Islet of Langerhans (tissue), 1 donor: Measurements from ENCODE around the gene C19orf25.
"Not testable (repeated sequence)": the region's sequence is repeated elsewhere in the genome, so short reads cannot be mapped to it uniquely, and the experiment has no call there.

Experiments
- FAIRE-seq: peaks from one replicate; lab custom pipeline; 2011; peaks lifted over from hg19 to GRCh38; lab: Jason Lieb, UNC

Gene C19orf25

DNA sequence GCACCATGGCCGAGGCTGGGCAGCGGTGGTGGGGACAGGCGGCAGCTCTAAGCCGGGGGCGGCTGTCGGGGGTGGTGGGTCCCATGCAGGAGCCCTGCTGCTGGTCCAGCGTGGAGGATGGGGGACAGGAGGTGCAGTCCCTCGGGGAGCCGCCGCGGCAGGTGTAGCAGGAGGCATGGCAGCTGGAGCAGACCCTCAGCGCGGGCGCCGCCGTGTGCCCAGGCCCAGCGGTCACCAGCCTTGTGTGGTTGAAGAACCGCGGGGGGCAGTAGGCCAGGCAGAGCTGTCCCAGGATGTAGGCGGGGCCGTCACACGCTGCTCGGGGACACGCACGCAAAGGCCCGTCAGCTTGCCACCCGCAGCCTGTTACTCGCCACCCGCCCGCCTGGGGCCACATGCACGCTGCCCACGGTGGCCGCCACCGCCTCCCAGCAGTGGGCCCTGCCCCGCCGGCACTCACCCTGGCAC, 2.9 kb upstream of the C19orf25 start:
- no peak for FAIRE-seq

DNA sequence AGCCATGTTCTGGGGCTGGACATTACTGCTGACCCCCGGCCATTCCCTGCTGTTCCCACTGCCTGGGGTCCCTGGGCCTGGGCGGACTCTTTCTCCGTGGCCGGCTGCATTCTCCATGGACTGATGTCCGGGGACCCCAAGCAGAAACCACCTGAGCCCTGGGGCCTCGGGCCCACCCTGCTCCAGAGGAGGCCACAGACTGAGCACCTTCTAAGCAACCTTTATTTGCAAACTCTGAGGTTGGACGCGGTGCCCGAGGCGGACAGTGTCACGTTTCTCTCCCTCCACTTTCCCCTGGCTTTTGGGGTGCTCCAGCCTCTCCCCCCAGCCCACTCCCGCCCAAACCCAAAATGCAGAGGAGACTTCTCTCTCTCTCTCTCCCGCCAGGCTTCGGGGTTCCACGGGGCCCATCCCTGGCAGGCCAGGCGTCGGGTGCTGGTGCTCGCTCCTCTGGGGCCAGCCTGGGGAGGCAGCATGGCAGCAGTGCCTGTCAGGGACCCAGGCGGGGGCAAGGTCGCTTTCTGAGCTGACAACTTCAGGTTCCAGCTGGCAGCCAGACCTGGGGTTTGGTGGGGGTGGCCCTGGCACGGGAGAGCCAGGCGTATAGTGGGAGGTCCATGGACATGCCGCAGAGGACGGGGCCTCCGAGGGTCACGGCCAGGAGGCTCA, 2.3 kb upstream of the C19orf25 start:
- FAIRE-seq: no peak

DNA sequence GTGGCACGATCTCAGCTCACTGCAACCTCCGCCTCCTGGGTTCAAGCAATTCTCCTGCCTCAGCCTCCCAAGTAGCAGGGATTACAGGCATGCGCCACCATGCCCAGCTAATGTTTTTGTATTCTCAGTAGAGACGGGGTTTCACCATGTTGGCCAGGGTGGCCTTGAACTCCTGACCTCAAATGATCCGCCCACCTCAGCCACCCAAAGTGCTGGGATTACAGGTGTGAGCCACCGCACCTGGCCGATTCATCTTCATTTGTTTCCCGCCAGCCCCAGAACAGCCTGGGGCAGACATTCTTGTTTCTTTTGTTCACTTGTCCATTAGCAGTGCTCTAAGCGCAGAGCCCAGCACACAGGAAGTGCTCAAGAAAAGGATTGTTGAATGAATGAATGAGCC, 2.0 kb downstream of the C19orf25 start:
- not testable (repeated sequence) for FAIRE-seq

DNA sequence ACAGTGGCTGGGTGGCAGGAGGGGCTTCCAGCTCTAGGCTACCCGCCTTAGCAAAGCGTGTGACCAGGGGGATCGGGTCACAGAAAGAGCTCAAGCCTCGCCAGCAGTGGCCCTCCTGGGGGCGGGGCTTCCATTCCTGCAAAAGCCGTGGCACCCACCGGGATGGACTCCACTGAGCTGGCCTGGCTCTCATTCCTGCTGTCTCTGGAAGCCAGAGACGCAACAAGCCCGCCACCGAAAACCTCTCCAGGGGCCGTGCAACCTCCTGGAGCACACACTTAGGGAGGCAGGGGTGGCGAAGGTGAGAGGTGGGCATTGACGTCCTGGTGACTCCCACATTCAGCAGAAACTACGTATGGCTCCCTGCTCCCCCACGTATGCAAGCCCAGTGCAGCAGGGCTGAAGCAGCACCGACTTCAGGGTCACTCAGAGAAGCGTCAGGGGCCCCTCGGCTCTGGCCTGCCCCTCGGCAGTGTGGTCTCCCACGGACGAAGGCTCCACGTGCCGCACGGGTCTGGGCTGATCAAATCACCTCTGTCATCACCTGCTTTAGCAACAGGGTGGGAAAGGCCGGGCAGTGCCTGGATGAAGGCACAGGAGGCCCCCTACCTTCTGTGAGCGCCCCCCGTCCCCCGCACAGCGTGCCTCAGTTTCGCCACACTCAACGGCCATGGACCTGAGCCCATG, 3.1 kb downstream of the C19orf25 start:
- FAIRE-seq: no peak

DNA sequence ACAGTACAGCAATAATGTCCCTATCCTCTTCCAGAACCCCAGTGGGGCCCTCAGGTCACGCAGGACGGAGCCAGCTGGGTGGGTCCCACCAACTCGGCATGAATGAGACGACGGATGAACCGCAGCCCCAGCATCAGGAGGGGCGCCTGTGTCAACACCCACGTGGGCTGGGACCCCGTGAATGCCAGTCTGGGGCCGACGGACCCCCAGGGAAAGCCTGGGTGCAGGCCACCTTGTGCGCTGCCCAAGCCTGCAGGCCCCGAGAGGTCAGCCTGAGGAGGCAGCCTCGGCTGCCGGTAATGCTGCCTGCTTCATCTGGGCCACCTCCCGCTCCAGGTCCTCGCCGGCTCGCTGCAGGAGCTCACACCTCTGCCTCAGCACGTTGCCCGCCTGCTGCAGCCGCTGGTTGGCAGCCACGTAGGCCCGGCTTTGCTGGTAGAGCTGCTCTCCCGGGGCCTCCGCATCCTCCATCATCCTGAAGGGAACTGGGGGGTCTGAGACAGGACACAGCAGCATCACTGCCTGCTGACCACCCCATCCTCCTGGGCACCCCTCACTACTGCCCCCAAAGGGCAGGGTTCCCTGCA, 4.2 kb downstream of the C19orf25 start:
- FAIRE-seq: no peak

DNA sequence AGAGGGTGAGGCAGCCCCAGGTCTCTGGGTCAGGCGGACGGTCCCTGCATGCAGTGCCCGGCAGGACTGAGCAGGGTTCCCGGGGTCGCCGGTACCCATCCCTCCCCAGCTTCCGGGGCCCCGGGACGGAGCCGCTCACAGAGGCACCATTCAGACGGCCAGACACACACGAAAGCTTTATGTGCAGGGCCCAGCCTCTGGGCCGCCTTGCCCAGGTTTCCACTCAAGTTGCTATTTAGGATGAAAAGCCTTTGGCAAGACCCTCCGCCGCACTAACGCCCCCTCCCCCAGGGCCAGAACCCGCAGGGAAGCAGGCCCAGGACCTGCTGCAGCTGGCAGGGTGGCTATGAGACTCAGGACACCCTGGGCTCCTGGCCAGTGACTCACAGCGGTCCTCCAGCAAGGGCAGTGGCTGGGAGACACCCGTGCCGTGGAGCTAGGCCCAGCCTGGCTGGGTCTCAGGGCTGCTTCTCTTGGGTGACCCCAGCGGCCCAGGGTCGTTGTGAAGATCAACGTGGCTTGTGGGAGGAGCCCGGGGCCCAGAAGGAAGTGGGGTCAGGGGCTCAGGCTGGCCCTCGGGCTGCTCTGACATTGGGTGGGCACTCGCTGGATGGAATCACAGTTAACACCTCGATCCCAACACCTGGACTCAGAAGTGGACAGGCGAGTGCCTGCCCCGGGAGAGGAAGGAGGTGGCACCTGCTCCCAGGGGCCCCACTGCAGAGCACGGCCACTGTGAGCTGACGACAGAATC, 4.8 kb downstream of the C19orf25 start:
- no peak for FAIRE-seq

DNA sequence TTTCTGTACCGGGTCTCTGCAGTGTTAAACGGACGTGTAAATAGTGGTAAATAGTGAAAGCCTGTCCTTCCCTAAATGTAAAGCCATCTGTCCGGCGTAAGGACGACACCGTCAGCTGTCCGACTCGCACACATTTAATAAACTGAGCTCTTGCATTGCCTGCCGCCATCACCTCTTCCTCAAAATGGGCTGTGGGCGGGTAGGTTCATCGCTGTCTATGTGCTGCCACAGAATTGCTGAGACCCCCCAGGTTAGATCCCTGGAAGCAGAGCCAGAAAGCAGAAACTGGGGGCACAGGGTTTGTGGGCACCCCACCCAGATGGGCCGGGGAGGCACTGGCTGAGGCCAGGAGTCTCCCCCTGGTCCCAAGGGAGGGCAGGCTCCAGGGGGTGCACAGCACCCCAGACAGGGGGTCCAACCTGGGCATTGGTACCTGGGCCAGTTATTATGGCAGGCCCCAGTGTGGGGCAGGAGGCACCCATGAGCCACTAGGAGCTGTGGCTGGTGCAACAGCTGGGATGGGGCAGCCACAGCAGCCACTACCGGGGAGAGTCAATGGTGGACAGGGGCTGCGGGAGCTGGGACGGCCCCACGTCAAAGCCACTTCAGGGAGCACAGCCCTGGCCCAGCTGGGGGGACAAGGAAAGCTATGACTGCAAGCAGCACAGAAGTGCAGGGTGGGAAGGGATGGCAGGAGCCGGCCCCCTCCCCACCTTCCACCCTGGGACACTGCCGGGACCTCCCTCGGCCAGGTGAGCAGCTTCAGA, 5.7 kb downstream of the C19orf25 start:
- FAIRE-seq: no peak

DNA sequence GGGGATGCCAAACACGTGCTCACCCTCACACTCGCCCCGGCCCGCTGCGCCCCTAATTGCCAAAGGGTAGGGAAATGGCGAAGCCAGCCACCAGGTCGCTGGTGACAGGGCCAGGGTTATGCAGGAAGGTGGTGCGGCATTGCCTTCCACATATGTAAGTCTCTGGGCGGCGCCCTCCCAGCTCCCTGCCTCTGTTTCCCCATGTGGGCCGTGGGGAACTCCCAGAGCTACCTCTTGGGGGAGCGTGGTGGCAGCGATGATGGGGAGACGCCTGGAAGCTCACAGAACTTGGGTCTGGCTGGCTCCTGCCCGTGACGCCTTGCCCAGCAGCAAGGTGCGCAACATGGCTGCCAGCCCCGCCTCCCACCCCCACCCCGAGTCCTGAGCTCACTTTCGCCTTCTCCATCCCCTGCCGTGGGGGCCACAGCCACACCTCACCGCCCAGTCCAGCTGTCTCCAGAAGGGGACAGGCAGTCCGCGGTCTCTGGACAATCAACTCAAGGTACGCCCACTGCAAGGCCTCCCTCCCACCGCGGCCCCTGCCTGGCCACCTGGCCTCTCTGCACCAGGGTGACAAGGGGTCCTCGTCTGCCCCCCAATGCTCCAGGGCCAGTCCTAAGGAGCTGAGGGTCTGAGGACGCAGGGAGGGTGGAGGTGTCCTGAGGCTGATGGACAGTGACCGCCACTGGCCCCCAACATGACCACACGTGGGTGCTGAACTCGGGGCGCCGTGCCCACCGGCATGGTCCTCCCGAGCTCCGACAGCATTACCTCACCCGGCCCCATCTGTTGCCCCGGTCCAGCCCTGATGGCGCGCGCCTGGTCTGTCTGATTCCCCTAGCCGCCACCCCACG, 6.6 kb downstream of the C19orf25 start:
- FAIRE-seq: no peak

DNA sequence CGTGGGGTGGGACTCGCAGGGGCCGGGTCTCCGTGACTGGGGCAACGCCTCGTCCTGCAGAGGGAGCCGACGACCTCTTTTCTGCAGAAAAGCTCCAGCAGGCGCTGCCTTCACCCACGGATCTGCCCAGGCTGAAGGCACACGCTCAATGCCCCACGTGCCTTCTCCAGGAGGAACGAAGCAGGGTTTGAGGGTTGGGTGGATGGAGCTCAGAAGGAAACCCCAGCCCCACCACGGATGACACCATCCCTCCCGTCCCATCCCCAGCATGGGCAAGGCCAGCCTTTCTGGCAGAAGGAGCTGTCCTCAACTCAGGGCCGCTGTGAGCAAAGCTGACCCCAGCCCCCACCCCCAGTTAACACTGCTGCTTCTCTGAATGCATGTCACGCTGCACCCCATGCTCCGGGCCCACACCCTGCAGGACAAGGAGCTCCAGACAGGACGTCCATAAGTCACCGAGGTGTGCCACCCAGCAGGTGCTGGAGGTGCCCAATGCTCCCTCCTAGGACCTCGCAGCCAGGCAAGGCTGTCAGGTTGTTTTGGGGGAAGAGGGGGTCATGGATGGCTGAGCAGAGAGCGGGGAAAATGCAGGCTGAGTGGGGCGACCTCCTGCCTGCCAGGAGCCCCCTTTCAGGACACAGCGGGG, 7.4 kb downstream of the C19orf25 start:
- no peak for FAIRE-seq

DNA sequence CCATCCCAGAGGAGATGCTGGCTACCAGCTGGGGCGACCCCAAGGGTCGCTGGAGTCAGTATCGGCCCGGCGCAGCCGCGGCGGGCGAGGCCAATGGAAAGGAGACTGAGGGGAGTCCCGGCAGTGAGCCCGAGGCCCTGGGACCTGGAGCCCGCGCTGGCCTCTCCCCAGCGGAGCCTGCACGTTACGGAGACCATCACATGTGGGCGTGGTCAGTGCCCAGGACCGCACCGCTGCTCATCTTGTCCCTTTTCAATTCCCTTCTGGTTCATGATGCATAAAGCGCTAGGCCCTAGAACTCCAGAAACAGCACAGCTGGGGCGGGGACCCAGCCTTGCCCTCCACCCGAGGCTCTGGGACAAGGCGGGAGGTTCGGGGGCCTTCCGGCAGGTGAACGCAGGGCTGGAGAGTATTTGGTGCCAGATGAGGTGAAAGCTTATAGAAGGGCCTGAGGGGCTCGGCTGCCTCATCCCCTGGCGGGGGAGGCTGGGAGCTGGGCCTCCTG, 8.0 kb downstream of the C19orf25 start:
- FAIRE-seq: no peak

DNA sequence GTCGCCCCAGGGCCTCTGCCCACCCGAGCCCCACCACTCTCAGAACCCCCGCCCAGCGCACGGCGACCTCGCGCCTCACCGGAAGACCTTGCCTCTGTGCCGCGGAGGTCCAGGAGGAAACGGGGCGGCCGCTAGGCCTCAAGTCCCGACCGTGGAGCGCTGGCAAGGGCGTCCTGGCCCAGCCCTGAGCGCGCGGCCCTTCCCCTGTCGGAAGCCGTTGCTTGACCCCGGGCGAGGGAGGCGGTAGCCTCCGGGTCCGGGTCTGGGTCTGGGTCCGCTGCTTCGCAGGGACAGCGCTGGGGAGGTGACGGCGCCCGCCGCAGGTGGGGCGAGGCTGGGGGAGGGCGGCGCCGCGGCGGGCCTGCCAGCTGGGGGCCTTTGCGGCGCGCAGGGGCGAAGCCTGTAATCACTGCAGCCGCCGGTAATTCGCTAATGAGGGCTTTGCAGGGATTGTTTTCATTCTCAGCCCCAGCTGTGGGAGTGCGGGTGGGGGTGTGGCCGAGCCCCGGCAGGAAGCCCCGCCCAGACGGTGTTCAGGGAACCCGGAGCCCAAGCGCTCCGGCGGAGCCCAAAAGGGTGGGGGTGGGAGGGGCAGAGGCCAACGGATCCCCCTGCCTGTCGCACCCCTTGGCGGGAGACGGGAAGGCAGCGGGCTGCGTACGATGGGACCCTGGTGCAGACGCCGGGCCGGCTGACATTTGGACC, 8.6 kb downstream of the C19orf25 start:
- FAIRE-seq: no peak

DNA sequence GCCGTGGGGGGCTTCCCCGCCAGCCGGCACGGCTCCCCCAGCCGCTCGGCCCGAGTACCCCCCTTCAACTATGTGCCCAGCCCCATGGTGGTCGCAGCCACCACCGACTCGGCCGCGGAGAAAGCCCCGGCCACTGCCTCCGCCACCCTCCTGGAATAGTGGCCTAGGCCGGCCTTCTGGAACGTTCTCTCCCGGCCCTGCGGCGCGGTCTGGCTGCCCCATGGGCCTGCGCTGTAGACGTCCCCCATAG, 9.0 kb downstream of the C19orf25 start:
- no peak for FAIRE-seq

DNA sequence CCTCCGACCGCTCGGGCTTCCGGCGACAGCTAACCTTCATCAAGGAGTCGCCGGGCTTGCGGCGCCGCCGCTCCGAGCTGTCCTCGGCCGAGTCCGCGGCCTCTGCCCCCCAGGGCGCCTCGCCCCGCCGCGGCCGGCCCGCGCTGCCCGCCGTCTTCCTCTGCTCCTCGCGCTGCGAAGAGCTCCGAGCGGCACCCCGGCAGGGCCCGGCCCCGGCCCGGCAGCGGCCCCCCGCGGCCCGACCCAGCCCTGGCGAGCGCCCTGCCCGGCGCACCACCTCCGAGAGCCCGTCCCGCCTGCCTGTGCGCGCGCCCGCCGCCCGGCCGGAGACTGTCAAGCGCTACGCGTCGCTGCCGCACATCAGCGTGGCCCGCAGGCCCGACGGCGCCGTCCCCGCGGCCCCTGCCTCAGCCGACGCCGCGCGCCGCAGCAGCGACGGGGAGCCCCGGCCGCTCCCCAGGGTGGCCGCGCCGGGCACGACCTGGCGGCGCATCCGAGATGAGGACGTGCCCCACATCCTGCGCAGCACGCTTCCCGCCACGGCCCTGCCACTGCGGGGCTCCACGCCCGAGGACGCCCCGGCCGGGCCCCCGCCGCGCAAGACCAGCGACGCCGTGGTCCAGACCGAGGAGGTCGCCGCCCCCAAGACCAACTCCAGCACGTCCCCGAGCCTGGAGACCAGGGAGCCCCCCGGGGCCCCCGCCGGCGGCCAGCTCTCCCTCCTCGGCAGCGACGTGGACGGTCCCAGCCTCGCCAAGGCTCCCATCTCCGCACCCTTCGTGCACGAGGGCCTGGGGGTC, 9.6 kb downstream of the C19orf25 start:
- FAIRE-seq: no peak

DNA sequence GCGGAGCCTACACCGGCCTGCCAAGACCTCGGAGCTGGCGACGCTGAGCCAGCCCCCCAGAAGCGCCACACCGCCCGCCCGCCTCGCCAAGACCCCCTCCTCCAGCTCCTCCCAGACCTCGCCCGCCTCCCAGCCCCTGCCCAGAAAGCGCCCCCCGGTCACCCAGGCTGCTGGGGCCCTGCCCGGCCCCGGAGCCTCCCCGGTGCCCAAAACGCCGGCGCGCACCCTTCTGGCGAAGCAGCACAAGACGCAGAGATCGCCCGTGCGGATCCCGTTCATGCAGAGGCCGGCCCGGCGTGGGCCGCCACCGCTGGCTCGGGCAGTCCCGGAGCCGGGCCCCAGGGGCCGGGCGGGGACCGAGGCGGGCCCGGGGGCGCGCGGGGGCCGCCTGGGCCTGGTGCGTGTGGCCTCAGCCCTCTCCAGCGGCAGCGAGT, 10.2 kb downstream of the C19orf25 start:
- no peak for FAIRE-seq

DNA sequence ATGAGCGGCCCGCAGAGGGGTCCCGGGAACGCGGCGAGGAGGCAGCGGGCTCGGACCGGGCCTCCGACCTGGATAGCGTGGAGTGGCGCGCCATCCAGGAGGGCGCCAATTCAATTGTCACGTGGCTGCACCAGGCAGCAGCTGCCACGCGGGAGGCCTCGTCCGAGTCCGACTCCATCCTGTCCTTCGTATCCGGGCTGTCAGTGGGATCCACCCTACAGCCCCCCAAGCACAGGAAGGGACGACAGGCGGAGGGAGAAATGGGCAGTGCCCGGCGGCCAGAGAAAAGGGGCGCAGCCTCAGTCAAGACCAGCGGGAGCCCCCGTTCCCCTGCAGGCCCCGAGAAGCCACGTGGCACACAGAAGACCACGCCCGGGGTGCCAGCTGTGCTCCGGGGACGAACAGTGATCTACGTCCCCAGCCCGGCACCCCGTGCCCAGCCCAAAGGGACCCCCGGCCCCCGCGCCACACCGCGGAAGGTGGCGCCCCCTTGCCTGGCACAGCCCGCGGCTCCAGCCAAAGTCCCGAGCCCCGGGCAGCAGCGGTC, 10.7 kb downstream of the C19orf25 start:
- FAIRE-seq: no peak

DNA sequence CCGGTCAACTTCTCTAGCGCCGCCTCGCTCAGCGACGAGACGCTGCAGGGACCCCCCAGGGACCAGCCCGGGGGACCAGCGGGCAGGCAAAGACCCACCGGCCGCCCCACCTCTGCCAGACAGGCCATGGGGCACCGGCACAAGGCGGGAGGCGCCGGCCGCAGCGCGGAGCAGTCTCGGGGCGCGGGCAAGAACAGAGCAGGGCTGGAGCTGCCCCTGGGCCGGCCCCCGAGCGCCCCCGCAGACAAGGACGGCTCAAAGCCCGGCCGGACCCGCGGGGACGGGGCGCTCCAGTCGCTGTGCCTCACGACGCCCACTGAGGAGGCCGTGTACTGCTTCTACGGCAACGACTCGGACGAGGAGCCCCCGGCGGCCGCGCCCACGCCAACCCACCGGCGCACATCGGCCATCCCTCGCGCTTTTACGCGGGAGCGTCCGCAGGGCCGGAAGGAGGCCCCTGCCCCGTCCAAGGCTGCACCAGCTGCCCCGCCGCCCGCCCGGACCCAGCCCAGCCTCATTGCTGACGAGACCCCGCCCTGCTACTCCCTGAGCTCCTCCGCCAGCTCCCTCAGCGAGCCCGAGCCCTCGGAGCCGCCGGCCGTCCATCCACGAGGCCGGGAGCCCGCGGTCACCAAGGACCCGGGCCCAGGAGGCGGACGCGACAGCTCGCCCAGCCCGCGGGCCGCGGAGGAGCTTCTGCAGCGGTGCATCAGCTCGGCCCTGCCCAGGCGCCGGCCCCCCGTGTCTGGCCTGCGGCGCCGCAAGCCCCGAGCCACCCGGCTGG, 11.3 kb downstream of the C19orf25 start:
- FAIRE-seq: no peak

DNA sequence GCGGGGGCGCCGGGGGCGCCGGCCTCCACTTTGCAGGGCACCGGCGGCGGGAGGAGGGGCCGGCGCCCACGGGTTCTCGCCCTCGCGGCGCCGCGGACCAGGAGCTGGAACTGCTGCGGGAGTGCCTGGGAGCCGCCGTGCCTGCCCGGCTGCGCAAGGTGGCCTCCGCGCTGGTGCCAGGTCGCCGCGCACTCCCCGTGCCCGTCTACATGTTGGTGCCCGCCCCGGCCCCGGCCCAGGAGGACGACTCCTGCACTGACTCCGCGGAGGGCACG, 11.9 kb downstream of the C19orf25 start:
- no peak for FAIRE-seq

DNA sequence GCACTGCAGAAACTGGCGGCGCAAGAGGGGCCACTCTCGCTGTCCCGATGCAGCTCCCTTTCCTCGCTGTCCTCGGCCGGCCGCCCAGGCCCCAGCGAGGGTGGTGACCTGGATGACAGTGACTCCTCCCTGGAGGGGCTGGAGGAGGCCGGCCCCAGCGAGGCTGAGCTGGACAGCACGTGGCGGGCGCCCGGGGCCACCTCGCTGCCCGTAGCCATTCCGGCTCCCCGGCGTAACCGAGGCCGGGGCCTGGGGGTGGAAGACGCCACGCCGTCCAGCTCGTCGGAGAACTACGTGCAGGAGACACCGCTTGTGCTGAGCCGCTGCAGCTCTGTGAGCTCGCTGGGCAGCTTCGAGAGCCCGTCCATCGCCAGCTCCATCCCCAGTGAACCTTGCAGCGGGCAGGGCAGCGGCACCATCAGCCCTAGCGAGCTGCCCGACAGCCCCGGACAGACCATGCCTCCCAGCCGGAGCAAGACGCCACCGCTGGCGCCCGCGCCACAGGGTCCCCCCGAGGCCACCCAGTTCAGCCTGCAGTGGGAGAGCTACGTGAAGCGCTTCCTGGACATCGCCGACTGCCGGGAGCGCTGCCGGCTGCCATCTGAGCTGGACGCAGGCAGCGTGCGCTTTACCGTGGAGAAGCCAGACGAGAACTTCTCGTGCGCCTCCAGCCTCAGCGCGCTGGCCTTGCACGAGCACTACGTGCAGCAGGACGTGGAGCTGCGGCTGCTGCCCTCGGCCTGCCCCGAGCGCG, 12.4 kb downstream of the C19orf25 start:
- no peak for FAIRE-seq
